DOHH2 (cell line): ENCODE results near the gene GOLT1A.

Experiments
- EZH2phosphoT487 ChIP-seq: fragments of 200-600 bp; sonication (generic); IDR thresholded peaks from 2 replicates; pipeline ENCODE4 v1.6.1; 2017; ENCODE audit warnings: borderline replicate concordance, mild to moderate bottlenecking, antibody characterized with exemption, low read length, moderate library complexity, mixed read lengths
- TF ChIP-seq, protein P1 (sequence below): fragments of 200-600 bp; sonication (generic); IDR thresholded peaks from one replicate; pipeline ENCODE4 v1.5.1; 2014; ENCODE audit warnings: antibody characterized with exemption, mild to moderate bottlenecking, low read depth, low read length; ENCODE audit not compliant: poor library complexity, severe bottlenecking

GRCh38 chr1:204217648-204218000, 3.8 kb upstream of the GOLT1A start:
- TF ChIP-seq EZH2phosphoT487 = no peak
- TF ChIP-seq, protein P1, sequence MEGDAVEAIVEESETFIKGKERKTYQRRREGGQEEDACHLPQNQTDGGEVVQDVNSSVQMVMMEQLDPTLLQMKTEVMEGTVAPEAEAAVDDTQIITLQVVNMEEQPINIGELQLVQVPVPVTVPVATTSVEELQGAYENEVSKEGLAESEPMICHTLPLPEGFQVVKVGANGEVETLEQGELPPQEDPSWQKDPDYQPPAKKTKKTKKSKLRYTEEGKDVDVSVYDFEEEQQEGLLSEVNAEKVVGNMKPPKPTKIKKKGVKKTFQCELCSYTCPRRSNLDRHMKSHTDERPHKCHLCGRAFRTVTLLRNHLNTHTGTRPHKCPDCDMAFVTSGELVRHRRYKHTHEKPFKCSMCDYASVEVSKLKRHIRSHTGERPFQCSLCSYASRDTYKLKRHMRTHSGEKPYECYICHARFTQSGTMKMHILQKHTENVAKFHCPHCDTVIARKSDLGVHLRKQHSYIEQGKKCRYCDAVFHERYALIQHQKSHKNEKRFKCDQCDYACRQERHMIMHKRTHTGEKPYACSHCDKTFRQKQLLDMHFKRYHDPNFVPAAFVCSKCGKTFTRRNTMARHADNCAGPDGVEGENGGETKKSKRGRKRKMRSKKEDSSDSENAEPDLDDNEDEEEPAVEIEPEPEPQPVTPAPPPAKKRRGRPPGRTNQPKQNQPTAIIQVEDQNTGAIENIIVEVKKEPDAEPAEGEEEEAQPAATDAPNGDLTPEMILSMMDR = no peak
